ENCODE measurements around the gene MTRF1. TPM values are rescaled to one million over a fixed set of nuclear protein-coding genes. Genes with fewer than 3 reads are reported as not detected.

Gene MTRF1
- total RNA-seq, 2 donors from 2014 or later: 15.0 to 15.4 TPM

Other genes starting within 250 kb of the MTRF1 start
- 10 to 100 TPM; 36.0 to 44.1 TPM for gene ELF1, start 244.3 kb downstream of the MTRF1 start, total RNA-seq
- gene WBP4, start 202.1 kb downstream of the MTRF1 start, total RNA-seq: 10 to 100 TPM in 1 of 2 donors, 1 to 10 TPM in 1; 8.9 to 15.2 TPM
- gene KBTBD6, start 130.8 kb downstream of the MTRF1 start, total RNA-seq: 10 to 100 TPM in 1 of 2 donors, 1 to 10 TPM in 1; 8.5 to 10.2 TPM
- gene KBTBD7, start 69.0 kb downstream of the MTRF1 start, total RNA-seq: 10 to 100 TPM; 11.7 to 15.9 TPM
- gene NAA16, start 47.7 kb upstream of the MTRF1 start, total RNA-seq: 10 to 100 TPM; 29.3 to 30.9 TPM
- gene RGCC, start 194.0 kb upstream of the MTRF1 start, total RNA-seq: 1 to 10 TPM; 5.4 TPM